Measurements from ENCODE around the gene CACNG5. TPM values are rescaled to one million over a fixed set of nuclear protein-coding genes. Genes with fewer than 3 reads are reported as not detected.
A peak's percentile ranks its signal among the peaks of the same experiment; 100 is the strongest.

CACNG5 gene
- total RNA-seq, 1 experiment from 2014 or later, result not detected

DNA sequence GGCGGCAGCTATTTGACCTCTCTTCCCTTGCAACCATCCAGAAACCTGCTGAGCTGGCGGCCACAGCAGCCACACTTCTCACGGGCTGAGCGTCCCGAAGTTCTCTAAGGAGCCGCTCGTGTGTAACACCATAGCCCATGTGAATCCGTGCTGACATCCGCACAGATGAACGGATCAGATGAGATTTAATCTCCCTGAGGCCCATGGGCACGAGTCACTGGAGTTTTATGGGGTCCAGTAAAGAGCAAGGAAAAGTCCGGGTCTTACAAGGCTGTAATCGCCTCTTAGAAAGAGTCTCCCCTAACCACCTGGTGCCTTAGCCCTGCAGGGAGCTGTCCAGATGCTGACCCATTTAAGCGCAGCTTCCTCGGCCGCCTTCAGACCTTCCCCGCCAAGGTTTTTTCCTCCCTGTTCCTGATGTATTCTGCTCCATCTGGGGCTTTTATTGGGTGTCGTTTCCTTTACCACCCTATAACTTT lies 5.5 kb upstream of the CACNG5 start:
- intact Hi-C loops (cut with micrococcal nuclease; ENCODE audit: unreplicated experiment), result no loop called here
- CTCF ChIA-PET, result no interaction called here
- TF ChIP-seq, protein P1, sequence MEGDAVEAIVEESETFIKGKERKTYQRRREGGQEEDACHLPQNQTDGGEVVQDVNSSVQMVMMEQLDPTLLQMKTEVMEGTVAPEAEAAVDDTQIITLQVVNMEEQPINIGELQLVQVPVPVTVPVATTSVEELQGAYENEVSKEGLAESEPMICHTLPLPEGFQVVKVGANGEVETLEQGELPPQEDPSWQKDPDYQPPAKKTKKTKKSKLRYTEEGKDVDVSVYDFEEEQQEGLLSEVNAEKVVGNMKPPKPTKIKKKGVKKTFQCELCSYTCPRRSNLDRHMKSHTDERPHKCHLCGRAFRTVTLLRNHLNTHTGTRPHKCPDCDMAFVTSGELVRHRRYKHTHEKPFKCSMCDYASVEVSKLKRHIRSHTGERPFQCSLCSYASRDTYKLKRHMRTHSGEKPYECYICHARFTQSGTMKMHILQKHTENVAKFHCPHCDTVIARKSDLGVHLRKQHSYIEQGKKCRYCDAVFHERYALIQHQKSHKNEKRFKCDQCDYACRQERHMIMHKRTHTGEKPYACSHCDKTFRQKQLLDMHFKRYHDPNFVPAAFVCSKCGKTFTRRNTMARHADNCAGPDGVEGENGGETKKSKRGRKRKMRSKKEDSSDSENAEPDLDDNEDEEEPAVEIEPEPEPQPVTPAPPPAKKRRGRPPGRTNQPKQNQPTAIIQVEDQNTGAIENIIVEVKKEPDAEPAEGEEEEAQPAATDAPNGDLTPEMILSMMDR (IDR thresholded peaks at IDR 0.05; ENCODE audit: unreplicated experiment), result no peak

DNA sequence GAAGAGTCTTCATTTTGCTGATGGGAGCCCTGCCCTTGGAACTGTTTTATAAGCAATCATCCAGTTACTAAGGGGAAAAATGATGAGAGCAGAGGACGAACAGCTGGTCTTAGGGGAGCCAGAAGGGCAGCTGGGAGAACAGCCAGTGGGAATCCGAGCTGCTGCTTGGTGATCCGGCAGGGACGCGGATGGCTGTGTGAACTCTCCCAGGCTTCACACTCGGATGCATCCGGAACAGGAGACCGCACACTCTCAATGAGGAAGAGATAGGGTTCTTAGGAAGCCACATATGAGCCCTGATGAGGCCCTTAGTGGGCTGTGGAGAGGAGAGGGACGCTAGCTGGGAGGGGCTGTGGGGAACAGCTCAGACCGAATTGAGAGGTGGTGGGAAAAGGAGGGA lies 5.0 kb upstream of the CACNG5 start:
- peaks cover 90% of the 10 kb centered on the region for H3K27me3 Mint-ChIP-seq (ENCODE audit: unreplicated experiment)
- no peaks in the 10 kb centered on the region for H3K9me3 Mint-ChIP-seq (ENCODE audit: low read depth, unreplicated experiment)
- CTCF ChIA-PET, result no interaction called here
- H3K4me1 Mint-ChIP-seq (ENCODE audit: low read depth, unreplicated experiment), result no peaks in the 10 kb centered on the region
- no TSS peak for BruUV-seq (replicated peaks)
- H3K27ac Mint-ChIP-seq (ENCODE audit: unreplicated experiment), result no peak overlapping the region
- intact Hi-C loops (cut with micrococcal nuclease; ENCODE audit: unreplicated experiment), result no loop called here
- DNase-seq, result no peak
- no peak overlapping the region for H3K4me3 Mint-ChIP-seq (ENCODE audit: low read depth, unreplicated experiment)
- no peaks in the 10 kb centered on the region for H3K36me3 Mint-ChIP-seq (ENCODE audit: insufficient read depth, unreplicated experiment)
- TF ChIP-seq, protein P1 (IDR thresholded peaks at IDR 0.05; ENCODE audit: unreplicated experiment), result no peak

More for the DNA sequence above, 5.5 kb upstream of the CACNG5 start:
- Mint-ChIP-seq H3K36me3 (ENCODE audit: insufficient read depth, unreplicated experiment) (no peaks in the 10 kb centered on the region), H3K9me3 (ENCODE audit: low read depth, unreplicated experiment) (no peaks in the 10 kb centered on the region), H3K27ac (ENCODE audit: unreplicated experiment) (no peak overlapping the region), H3K4me1 (ENCODE audit: low read depth, unreplicated experiment) (no peaks in the 10 kb centered on the region), H3K4me3 (ENCODE audit: low read depth, unreplicated experiment) (no peak overlapping the region), H3K27me3 (ENCODE audit: unreplicated experiment) (peaks cover 90% of the 10 kb centered on the region)
- BruUV-seq (replicated peaks), result no TSS peak
- peak; percentile 31 for DNase-seq

DNA sequence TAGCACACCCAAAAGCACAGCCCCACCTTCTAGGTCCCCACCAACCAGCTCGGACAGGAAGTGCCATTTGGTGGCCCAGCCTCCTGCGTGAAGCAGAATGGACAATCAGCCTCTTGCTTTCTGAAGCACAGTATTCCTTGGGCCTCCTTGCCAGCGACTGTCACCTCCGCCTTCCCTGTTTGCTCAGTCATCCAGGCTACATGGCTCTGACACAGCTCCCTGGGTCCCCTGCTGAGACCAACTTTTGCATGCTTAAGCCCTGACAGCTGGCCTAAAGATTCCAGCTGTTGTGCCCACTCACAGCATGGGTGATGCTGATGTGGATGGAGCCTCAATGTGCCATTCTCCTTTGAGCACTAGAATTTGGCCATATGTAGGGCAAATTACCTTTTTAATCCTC lies 4.5 kb upstream of the CACNG5 start:
- Mint-ChIP-seq H3K4me1 (ENCODE audit: low read depth, unreplicated experiment) (no peaks in the 10 kb centered on the region), H3K36me3 (ENCODE audit: insufficient read depth, unreplicated experiment) (no peaks in the 10 kb centered on the region), H3K27me3 (ENCODE audit: unreplicated experiment) (peaks cover 91% of the 10 kb centered on the region), H3K4me3 (ENCODE audit: low read depth, unreplicated experiment) (no peak overlapping the region), H3K9me3 (ENCODE audit: low read depth, unreplicated experiment) (no peaks in the 10 kb centered on the region), H3K27ac (ENCODE audit: unreplicated experiment) (no peak overlapping the region)
- BruUV-seq (replicated peaks), result no TSS peak
- CTCF ChIA-PET, result no interaction called here
- TF ChIP-seq, protein P1 (IDR thresholded peaks at IDR 0.05; ENCODE audit: unreplicated experiment), result no peak
- intact Hi-C loops (cut with micrococcal nuclease; ENCODE audit: unreplicated experiment), result no loop called here
- DNase-seq, result no peak

GRCh38 chr17:66831383-66832210 lies 3.3 kb upstream of the CACNG5 start:
- Mint-ChIP-seq H3K36me3 (ENCODE audit: insufficient read depth, unreplicated experiment) (no peaks in the 10 kb centered on the region), H3K27me3 (ENCODE audit: unreplicated experiment) (peaks cover 98% of the 10 kb centered on the region), H3K9me3 (ENCODE audit: low read depth, unreplicated experiment) (no peaks in the 10 kb centered on the region), H3K4me1 (ENCODE audit: low read depth, unreplicated experiment) (no peaks in the 10 kb centered on the region), H3K4me3 (ENCODE audit: low read depth, unreplicated experiment) (no peak overlapping the region), H3K27ac (ENCODE audit: unreplicated experiment) (no peak overlapping the region)
- no peak for DNase-seq
- CTCF ChIA-PET, result no interaction called here
- BruUV-seq (replicated peaks), result no TSS peak
- TF ChIP-seq, protein P1 (IDR thresholded peaks at IDR 0.05; ENCODE audit: unreplicated experiment), result no peak
- intact Hi-C loops (cut with micrococcal nuclease; ENCODE audit: unreplicated experiment), result no loop called here

Data from Calu3 (cell line).